HCT116 (cell line): ENCODE results near the gene PNRC2. TPM values are rescaled to one million over a fixed set of nuclear protein-coding genes. Genes with fewer than 3 reads are reported as not detected.

Experiments
- ATAC-seq: fragments of 200-7000 bp; cut with Tn5 transposase; 2 replicates; pipeline ENCODE4 v1.9.1; 2020; ENCODE audit warnings: mild to moderate bottlenecking, moderate library complexity
- BruUV-seq: library from RNA; stranded (reverse); fragments of 400-500 nt; replicated peaks from 2 replicates; lab custom pipeline; 2021; lab: Mats Ljungman, UMichigan
- CTCF ChIA-PET: fragments of 300-600 bp; sonication (Branson Sonifier 250); formaldehyde crosslinking; loops from one replicate; lab custom pipeline; 2021; ENCODE audit warnings: antibody characterized with exemption; lab: Charles Lee
- POLR2A ChIA-PET: fragments of 300-600, 350-600 bp; sonication (Branson Sonifier 250); formaldehyde crosslinking; loops from one replicate; lab custom pipeline; 2021; ENCODE audit warnings: antibody characterized with exemption; lab: Charles Lee
- RAD21 ChIA-PET, 2 experiments: fragments of 300-600 bp; sonication (Branson Sonifier 250); formaldehyde crosslinking; loops; one replicate each; lab custom pipeline; 2023; ENCODE audit warnings: low total read pairs in 2 of 2; ENCODE audit not compliant: uncharacterized antibody in 2 of 2, unreplicated experiment in 2 of 2, low non-redundant PET in 1 of 2; lab: Charles Lee
- DNase-seq: peaks from one replicate; pipeline ENCODE4 v3.0.0-alpha.2; 2010; ENCODE audit warnings: low read depth, low spot score
- H2AFZ ChIP-seq: fragments of 200-600 bp; shearing (Covaris generic), sonication (generic); 2 replicates; pipeline ENCODE4 v1.6.1; 2017; ENCODE audit warnings: low read depth, mixed run types, mixed read lengths, antibody characterized with exemption, low read length; ENCODE audit not compliant: poor library complexity, severe bottlenecking
- H3K27ac ChIP-seq: 2 replicates; pipeline ENCODE4 v1.5.1; 2012; ENCODE audit warnings: low read depth, low read length
- H3K27me3 ChIP-seq: fragments of 200-600 bp; sonication (generic); 2 replicates; pipeline ENCODE4 v1.6.1; 2016; ENCODE audit warnings: mixed run types, low read length, mixed read lengths; ENCODE audit not compliant: insufficient read depth
- H3K36me3 ChIP-seq, 2 experiments: fragments of 200-500 bp in 1 of 2; fragments of 200-600 bp in 1 of 2; sonication (Bioruptor generic) in 1 of 2; sonication (generic) in 1 of 2; 2 replicates each; pipeline versions ENCODE4 v1.5.1 to v1.6.1; 2014 to 2016; ENCODE audit warnings: low read length in 2 of 2, inconsistent platforms in 1 of 2, mixed read lengths in 1 of 2, mixed run types in 1 of 2; ENCODE audit not compliant: insufficient read depth in 2 of 2, control insufficient read depth in 1 of 2
- H3K4me1 ChIP-seq, 2 experiments: fragments of 200-600 bp in 1 of 2; sonication (generic) in 1 of 2; 2 replicates each; pipeline versions ENCODE4 v1.5.1 to v1.6.1; 2012 to 2017; ENCODE audit warnings: low read length in 2 of 2, inconsistent platforms in 1 of 2, mild to moderate bottlenecking in 1 of 2, mixed read lengths in 1 of 2, mixed run types in 1 of 2, moderate library complexity in 1 of 2; ENCODE audit not compliant: insufficient read depth in 2 of 2, control insufficient read depth in 1 of 2
- H3K4me2 ChIP-seq: fragments of 200-600 bp; sonication (generic); 2 replicates; pipeline ENCODE4 v1.6.1; 2017; ENCODE audit warnings: mixed run types, low read length, mixed read lengths
- H3K4me3 ChIP-seq, 2 experiments: fragments of 200-600 bp in 1 of 2; sonication (generic) in 1 of 2; replicated peaks in 1 of 2; 2 replicates each; pipeline ENCODE4 v1.5.1; 2011 to 2016; ENCODE audit warnings: low read length in 2 of 2, control low read depth in 1 of 2, low read depth in 1 of 2, mild to moderate bottlenecking in 1 of 2, mixed read lengths in 1 of 2, mixed run types in 1 of 2
- H3K79me2 ChIP-seq: fragments of 200-600 bp; sonication (generic); 2 replicates; pipeline ENCODE4 v1.6.1; 2017; ENCODE audit warnings: mild to moderate bottlenecking, mixed run types, low read length, moderate library complexity, mixed read lengths; ENCODE audit not compliant: insufficient read depth
- H3K9ac ChIP-seq: fragments of 200-600 bp; sonication (generic); 2 replicates; pipeline ENCODE4 v1.6.1; 2016; ENCODE audit warnings: low read length, mixed read lengths
- H3K9me2 ChIP-seq: fragments of 200-600 bp; sonication (generic), shearing (Covaris generic); 2 replicates; pipeline ENCODE4 v1.6.1; 2017; ENCODE audit warnings: mixed run types, mild to moderate bottlenecking, moderate library complexity; ENCODE audit not compliant: insufficient read depth
- H3K9me3 ChIP-seq, 2 experiments: fragments of 200-500 bp in 1 of 2; fragments of 200-600 bp in 1 of 2; sonication (Bioruptor generic) in 1 of 2; sonication (generic) in 1 of 2; 2 replicates each; pipeline ENCODE4 v1.6.1; 2014 to 2017; ENCODE audit warnings: low read length in 2 of 2, mixed read lengths in 2 of 2, inconsistent platforms in 1 of 2, low read depth in 1 of 2, mild to moderate bottlenecking in 1 of 2, mixed run types in 1 of 2, moderate library complexity in 1 of 2; ENCODE audit not compliant: control insufficient read depth in 1 of 2, insufficient read depth in 1 of 2
- H4K20me1 ChIP-seq: fragments of 200-600 bp; sonication (generic), shearing (Covaris generic); 2 replicates; pipeline ENCODE4 v1.6.1; 2017; ENCODE audit warnings: mixed run types, mild to moderate bottlenecking, moderate library complexity; ENCODE audit not compliant: insufficient read depth
- CEBPB ChIP-seq: IDR thresholded peaks from 2 replicates; pipeline ENCODE4 v1.6.1; 2012; ENCODE audit warnings: low read depth
- EGR1 ChIP-seq: IDR thresholded peaks from 2 replicates; pipeline ENCODE4 v1.6.1; 2012; ENCODE audit warnings: low read depth
- ELF1 ChIP-seq: IDR thresholded peaks from 2 replicates; pipeline ENCODE4 v1.6.1; 2012; ENCODE audit warnings: low read depth, borderline replicate concordance
- EZH2 ChIP-seq: fragments of 200-600 bp; sonication (generic); IDR thresholded peaks from 2 replicates; pipeline ENCODE4 v1.6.1; 2017; ENCODE audit warnings: antibody characterized with exemption, mixed run types
- EZH2phosphoT487 ChIP-seq: fragments of 200-600 bp; IDR thresholded peaks from 2 replicates; pipeline ENCODE4 v1.6.1; 2018; ENCODE audit warnings: antibody characterized with exemption, borderline replicate concordance
- FOSL1 ChIP-seq: IDR thresholded peaks from 2 replicates; pipeline ENCODE4 v1.6.1; 2012; ENCODE audit warnings: low read depth
- JUND ChIP-seq: IDR thresholded peaks from 2 replicates; pipeline ENCODE4 v1.6.1; 2012
- MAX ChIP-seq: IDR thresholded peaks from 2 replicates; pipeline ENCODE4 v1.6.1; 2012
- POLR2A ChIP-seq: IDR thresholded peaks from 2 replicates; pipeline ENCODE4 v1.7.0; 2011; ENCODE audit warnings: borderline replicate concordance; ENCODE audit not compliant: insufficient read depth, insufficient read length; ENCODE audit errors: extremely low read depth
- POLR2AphosphoS5 ChIP-seq: IDR thresholded peaks from 2 replicates; pipeline ENCODE4 v1.6.1; 2011; ENCODE audit warnings: mild to moderate bottlenecking, low read depth, low read length, moderate library complexity
- RAD21 ChIP-seq: IDR thresholded peaks from 2 replicates; pipeline ENCODE4 v1.6.1; 2012; ENCODE audit warnings: low read depth, mild to moderate bottlenecking
- SIN3A ChIP-seq: IDR thresholded peaks from 2 replicates; pipeline ENCODE4 v1.6.1; 2012; ENCODE audit warnings: low read depth
- SP1 ChIP-seq: IDR thresholded peaks from 2 replicates; pipeline ENCODE4 v1.6.1; 2012; ENCODE audit warnings: low read depth
- SRF ChIP-seq: IDR thresholded peaks from 2 replicates; pipeline ENCODE4 v1.6.1; 2012; ENCODE audit warnings: low read depth
- YY1 ChIP-seq: IDR thresholded peaks from 2 replicates; pipeline ENCODE4 v1.6.1; 2011; ENCODE audit warnings: low read length, low read depth, moderate library complexity, mild to moderate bottlenecking; ENCODE audit not compliant: insufficient replicate concordance; ENCODE audit errors: extremely low read depth
- ZBTB33 ChIP-seq: IDR thresholded peaks from 2 replicates; pipeline ENCODE4 v1.6.1; 2011; ENCODE audit warnings: mild to moderate bottlenecking, low read length, moderate library complexity; ENCODE audit not compliant: insufficient replicate concordance; ENCODE audit errors: extremely low read depth
- ZFX ChIP-seq: fragments of 450-650 bp; IDR thresholded peaks from 2 replicates; pipeline ENCODE4 v1.6.1; 2017
- intact Hi-C: fragments of 100-400 bp; cut with micrococcal nuclease; formaldehyde crosslinking; loops from 2 replicates; pipeline ENCODE4 v1.10.0; 2022
- total RNA-seq: library from RNA; stranded (reverse); gene quantifications from one replicate; pipeline ENCODE4 v1.2.1, GENCODE V29; 2021; ENCODE audit not compliant: unreplicated experiment
- TF ChIP-seq, protein P1 (sequence below): IDR thresholded peaks from 2 replicates; pipeline ENCODE4 v1.6.1; 2012; ENCODE audit warnings: low read depth
- TF ChIP-seq, protein P2 (sequence below), 3 experiments: fragments of 200-600 bp in 1 of 3; sonication (generic) in 1 of 3; IDR thresholded peaks in 2 of 3; conservative IDR thresholded peaks in 1 of 3; 2 replicates each; pipeline ENCODE4 v1.5.1; 2012 to 2017; ENCODE audit warnings: low read depth in 2 of 3, low read length in 2 of 3, antibody characterized with exemption in 1 of 3, borderline replicate concordance in 1 of 3, control low read depth in 1 of 3, mild to moderate bottlenecking in 1 of 3, mixed read lengths in 1 of 3, mixed run types in 1 of 3, moderate library complexity in 1 of 3; ENCODE audit not compliant: insufficient read depth in 1 of 3

The PNRC2 gene
- total RNA-seq, 1 experiment from 2014 or later: 92.1 TPM

DNA sequence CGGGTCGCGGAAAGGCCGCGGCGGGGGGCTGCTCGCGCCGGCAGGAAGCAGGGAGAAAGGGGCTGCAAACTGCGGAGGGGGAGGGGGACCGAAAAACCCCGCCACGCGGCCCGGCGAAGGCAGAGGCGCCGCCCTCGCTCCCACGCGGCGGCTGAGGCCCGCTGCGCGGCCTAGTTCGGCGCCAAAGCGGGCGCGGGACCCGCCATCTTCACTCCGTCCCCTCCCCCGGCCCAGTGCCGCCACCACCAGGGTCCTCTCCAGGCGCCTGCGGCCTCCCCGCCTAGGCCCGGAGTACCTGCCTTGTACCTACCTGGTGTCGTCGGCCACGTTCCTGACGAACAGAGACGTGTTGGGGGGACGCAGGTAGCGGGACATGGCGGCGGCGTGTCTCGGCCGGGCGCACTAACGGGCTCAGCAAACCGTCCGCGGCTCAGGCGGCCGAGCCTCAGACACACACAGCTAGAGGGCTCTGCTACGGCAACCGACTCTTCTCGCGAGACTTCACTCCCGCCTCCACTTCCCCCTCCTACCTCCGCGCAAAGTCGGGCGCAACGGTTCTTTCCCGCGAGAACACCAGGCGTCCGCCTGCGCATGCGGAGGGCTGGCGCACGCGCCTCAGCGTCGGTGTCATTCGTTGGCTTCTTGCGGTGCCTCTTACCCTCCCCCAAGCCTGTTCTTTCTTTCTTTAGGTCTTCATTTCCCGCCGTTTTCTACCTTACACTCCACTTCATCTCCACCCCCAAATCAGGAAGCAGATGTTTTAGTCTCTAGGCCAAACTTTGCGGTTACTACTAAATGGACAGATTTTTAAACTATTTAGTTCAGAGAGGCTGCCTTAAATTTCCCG, 20.5 kb downstream of the PNRC2 start, which contains the start of gene SRSF10:
Gene SRSF10 (minus strand): TSS at position 447 of the 847 bp plus-strand sequence. CDS start 72 bp downstream, at position 375.
- POLR2A ChIA-PET: interaction anchor here (0.7 to 1.4 kb wide), 4 partner anchors 12 to 48 kb away, joined by 3 to 5 read pairs (median 4); no protein-coding TSS in a partner anchor
- no peak within 1 kb of the TSS for H2AFZ ChIP-seq
- BruUV-seq: no TSS peak
- H3K27ac ChIP-seq: peak within 1 kb of the TSS; percentile 88
- ATAC-seq (peak; percentile 95), DNase-seq (peak; percentile 98)
- RAD21 ChIA-PET: no interaction called here
- peak within 1 kb of the TSS; percentile 81 to 86 for H3K4me3 ChIP-seq
- intact Hi-C loops: no loop called here
- peaks cover 15 to 36% of the 10 kb centered on the region in 2 experiments for H3K4me1 ChIP-seq
- no peaks in the 10 kb centered on the region for H3K9me3 ChIP-seq
- H4K20me1 ChIP-seq: peaks cover 40% of the 10 kb centered on the region; the same call in 1 of the 2 replicates
- no peaks in the 10 kb centered on the region for H3K9me2 ChIP-seq
- peaks cover 51% of the 10 kb centered on the region for H3K79me2 ChIP-seq
- peak within 1 kb of the TSS; percentile 74 for H3K4me2 ChIP-seq
- peak within 1 kb of the TSS; percentile 77 for H3K9ac ChIP-seq
- H3K36me3 ChIP-seq: peaks cover 9 to 36% of the 10 kb centered on the region in 2 experiments
- H3K27me3 ChIP-seq: no peaks in the 10 kb centered on the region
- CTCF ChIA-PET: interaction anchor here (1.5 kb wide), 1 partner anchor 31 kb away, joined by 3 read pairs; no protein-coding TSS in a partner anchor
- TF ChIP-seq ZFX (peak; percentile 99), EZH2phosphoT487 (no peak), ELF1 (no peak), EGR1 (peak; percentile 82), CEBPB (no peak), MAX (peak; percentile 86), SP1 (peak; percentile 22; the same call in 1 of the 2 replicates), POLR2A (peak; percentile 87), ZBTB33 (peak; percentile 99), SIN3A (peak; percentile 88), EZH2 (no peak), FOSL1 (no peak), RAD21 (no peak; the same call in 1 of the 2 replicates), SRF (no peak), JUND (no peak), POLR2AphosphoS5 (peak; percentile 100), YY1 (peak; percentile 74)
- TF ChIP-seq, protein P1, sequence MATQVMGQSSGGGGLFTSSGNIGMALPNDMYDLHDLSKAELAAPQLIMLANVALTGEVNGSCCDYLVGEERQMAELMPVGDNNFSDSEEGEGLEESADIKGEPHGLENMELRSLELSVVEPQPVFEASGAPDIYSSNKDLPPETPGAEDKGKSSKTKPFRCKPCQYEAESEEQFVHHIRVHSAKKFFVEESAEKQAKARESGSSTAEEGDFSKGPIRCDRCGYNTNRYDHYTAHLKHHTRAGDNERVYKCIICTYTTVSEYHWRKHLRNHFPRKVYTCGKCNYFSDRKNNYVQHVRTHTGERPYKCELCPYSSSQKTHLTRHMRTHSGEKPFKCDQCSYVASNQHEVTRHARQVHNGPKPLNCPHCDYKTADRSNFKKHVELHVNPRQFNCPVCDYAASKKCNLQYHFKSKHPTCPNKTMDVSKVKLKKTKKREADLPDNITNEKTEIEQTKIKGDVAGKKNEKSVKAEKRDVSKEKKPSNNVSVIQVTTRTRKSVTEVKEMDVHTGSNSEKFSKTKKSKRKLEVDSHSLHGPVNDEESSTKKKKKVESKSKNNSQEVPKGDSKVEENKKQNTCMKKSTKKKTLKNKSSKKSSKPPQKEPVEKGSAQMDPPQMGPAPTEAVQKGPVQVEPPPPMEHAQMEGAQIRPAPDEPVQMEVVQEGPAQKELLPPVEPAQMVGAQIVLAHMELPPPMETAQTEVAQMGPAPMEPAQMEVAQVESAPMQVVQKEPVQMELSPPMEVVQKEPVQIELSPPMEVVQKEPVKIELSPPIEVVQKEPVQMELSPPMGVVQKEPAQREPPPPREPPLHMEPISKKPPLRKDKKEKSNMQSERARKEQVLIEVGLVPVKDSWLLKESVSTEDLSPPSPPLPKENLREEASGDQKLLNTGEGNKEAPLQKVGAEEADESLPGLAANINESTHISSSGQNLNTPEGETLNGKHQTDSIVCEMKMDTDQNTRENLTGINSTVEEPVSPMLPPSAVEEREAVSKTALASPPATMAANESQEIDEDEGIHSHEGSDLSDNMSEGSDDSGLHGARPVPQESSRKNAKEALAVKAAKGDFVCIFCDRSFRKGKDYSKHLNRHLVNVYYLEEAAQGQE: no peak
- TF ChIP-seq, protein P2, sequence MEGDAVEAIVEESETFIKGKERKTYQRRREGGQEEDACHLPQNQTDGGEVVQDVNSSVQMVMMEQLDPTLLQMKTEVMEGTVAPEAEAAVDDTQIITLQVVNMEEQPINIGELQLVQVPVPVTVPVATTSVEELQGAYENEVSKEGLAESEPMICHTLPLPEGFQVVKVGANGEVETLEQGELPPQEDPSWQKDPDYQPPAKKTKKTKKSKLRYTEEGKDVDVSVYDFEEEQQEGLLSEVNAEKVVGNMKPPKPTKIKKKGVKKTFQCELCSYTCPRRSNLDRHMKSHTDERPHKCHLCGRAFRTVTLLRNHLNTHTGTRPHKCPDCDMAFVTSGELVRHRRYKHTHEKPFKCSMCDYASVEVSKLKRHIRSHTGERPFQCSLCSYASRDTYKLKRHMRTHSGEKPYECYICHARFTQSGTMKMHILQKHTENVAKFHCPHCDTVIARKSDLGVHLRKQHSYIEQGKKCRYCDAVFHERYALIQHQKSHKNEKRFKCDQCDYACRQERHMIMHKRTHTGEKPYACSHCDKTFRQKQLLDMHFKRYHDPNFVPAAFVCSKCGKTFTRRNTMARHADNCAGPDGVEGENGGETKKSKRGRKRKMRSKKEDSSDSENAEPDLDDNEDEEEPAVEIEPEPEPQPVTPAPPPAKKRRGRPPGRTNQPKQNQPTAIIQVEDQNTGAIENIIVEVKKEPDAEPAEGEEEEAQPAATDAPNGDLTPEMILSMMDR (IDR thresholded peaks at IDR 0.05 in 2 of 3, conservative IDR thresholded peaks at IDR 0.05 in 1 of 3; ENCODE audit: borderline replicate concordance in 1 of 3, insufficient read depth in 1 of 3, low read depth in 2 of 3, low read length in 2 of 3): 0 out of 6 replicates have a peak, but pooled peaks of 1 of the 3 experiments have one; percentile 8
